Thymus (tissue), 11 donors: ENCODE results near the gene CTRL. TPM values are rescaled to one million over a fixed set of nuclear protein-coding genes. Genes with fewer than 3 reads are reported as not detected.
A peak's percentile ranks its signal among the peaks of the same experiment; 100 is the strongest.

Source experiments
- DNase-seq, 9 donors: peaks; one replicate each; pipeline ENCODE4 v3.0.0-alpha.2; 2013; ENCODE audit warnings: low spot score in 9 of 9, low read depth in 6 of 9, missing footprints in 1 of 9
- H3K27ac ChIP-seq, 2 donors: one replicate each; pipeline ENCODE4 v1.5.1; 2013; ENCODE audit warnings: control low read depth in 1 of 2, low read depth in 1 of 2, low read length in 1 of 2, mild to moderate bottlenecking in 1 of 2, moderate library complexity in 1 of 2
- H3K27me3 ChIP-seq, 2 donors: one replicate each; pipeline ENCODE4 v1.5.1; 2013; ENCODE audit warnings: low read length in 1 of 2; ENCODE audit not compliant: control insufficient read depth in 2 of 2, insufficient read depth in 1 of 2
- H3K36me3 ChIP-seq, 2 donors: one replicate each; pipeline ENCODE4 v1.5.1; 2013; ENCODE audit warnings: low read length in 1 of 2, mild to moderate bottlenecking in 1 of 2, moderate library complexity in 1 of 2; ENCODE audit not compliant: control insufficient read depth in 2 of 2, insufficient read depth in 2 of 2
- H3K4me1 ChIP-seq, 2 donors: one replicate each; pipeline ENCODE4 v1.5.1; 2013; ENCODE audit warnings: low read length in 2 of 2; ENCODE audit not compliant: control insufficient read depth in 2 of 2, insufficient read depth in 2 of 2
- H3K4me3 ChIP-seq, 2 donors: one replicate each; pipeline ENCODE4 v1.5.1; 2013; ENCODE audit warnings: low read length in 2 of 2, control low read depth in 1 of 2, mild to moderate bottlenecking in 1 of 2
- H3K9me3 ChIP-seq, 2 donors: one replicate each; pipeline ENCODE4 v1.5.1; 2013; ENCODE audit warnings: low read length in 1 of 2, mild to moderate bottlenecking in 1 of 2; ENCODE audit not compliant: control insufficient read depth in 2 of 2, insufficient read depth in 1 of 2
- WGBS: extraction: QIAGEN DNeasy Blood & Tissue Kit; methylation state at CpG from one replicate; pipeline ENCODE4 v1.1.7; 2013; 5-methylcytosine and 5-hydroxymethylcytosine counted together
- polyA plus RNA-seq: library from polyadenylated mRNA; stranded (reverse); fragments of 200-250 nt; gene quantifications from one replicate; pipeline ENCODE4 v1.2.3, GENCODE V29; 2013
- total RNA-seq: library from RNA; stranded (reverse); fragments of 120-200 nt; gene quantifications from one replicate; pipeline ENCODE4 v1.2.4, GENCODE V29; 2013
- donor health status: healthy.

CTRL gene
- total and polyA plus RNA-seq, 2 donors: 0.61 to 6.4 TPM

- Histone ChIP-seq H3K36me3 (peaks cover 35 to 36% of the 10 kb centered on the region in 2 donors), H3K9me3 (no peaks in the 10 kb centered on the region), H3K27ac (no peak overlapping the region), H3K4me3 (no peak overlapping the region), H3K27me3 (no peaks in the 10 kb centered on the region), H3K4me1 (no peaks in the 10 kb centered on the region)
- WGBS: 96% methylated on average over 3 of the region's 3 CpGs
- no peak for DNase-seq
Observed at GRCh38 chr16:67888331-67888730, 43.3 kb downstream of the CTRL start.

GRCh38 chr16:67886387-67886786 is 45.3 kb downstream of the CTRL start:
- no peak for DNase-seq
- WGBS: 97% methylated on average over 5 of the region's 5 CpGs
- Histone ChIP-seq H3K36me3 (peaks cover 54 to 55% of the 10 kb centered on the region in 2 donors), H3K4me3 (no peak overlapping the region), H3K9me3 (no peaks in the 10 kb centered on the region), H3K4me1 (no peaks in the 10 kb centered on the region), H3K27ac (peak overlapping the region in 1 of 2 donors; percentile 8), H3K27me3 (no peaks in the 10 kb centered on the region)

- H3K4me3 ChIP-seq: no peak overlapping the region
- H3K9me3 ChIP-seq: no peaks in the 10 kb centered on the region
- no peak for DNase-seq
- no peaks in the 10 kb centered on the region for H3K27me3 ChIP-seq
- peaks cover 58 to 59% of the 10 kb centered on the region in 2 donors for H3K36me3 ChIP-seq
- H3K4me1 ChIP-seq: no peaks in the 10 kb centered on the region
- 99% methylated on average over 19 of the region's 19 CpGs for WGBS
- H3K27ac ChIP-seq: no peak overlapping the region
Observed at GRCh38 chr16:67885976-67886375, 45.7 kb downstream of the CTRL start.

- WGBS: 97% methylated on average over 12 of the region's 12 CpGs
- Histone ChIP-seq H3K9me3 (no peaks in the 10 kb centered on the region), H3K27me3 (no peaks in the 10 kb centered on the region), H3K4me1 (no peaks in the 10 kb centered on the region), H3K4me3 (no peak overlapping the region), H3K27ac (no peak overlapping the region), H3K36me3 (peaks cover 62 to 64% of the 10 kb centered on the region in 2 donors)
- no peak for DNase-seq
Observed at GRCh38 chr16:67885545-67885944, 46.1 kb downstream of the CTRL start.

- Histone ChIP-seq H3K9me3 (peaks cover 0 to 1% of the 10 kb centered on the region in 2 donors), H3K27me3 (no peaks in the 10 kb centered on the region), H3K4me1 (no peaks in the 10 kb centered on the region), H3K4me3 (no peak within 1 kb of the TSS), H3K27ac (no peak within 1 kb of the TSS), H3K36me3 (peaks cover 71 to 72% of the 10 kb centered on the region in 2 donors)
- 90% methylated on average over 22 of the region's 22 CpGs for WGBS
- DNase-seq: no peak
Observed at GRCh38 chr16:67884684-67885083, 47.0 kb downstream of the CTRL start, which contains the start of gene NRN1L. Gene NRN1L, plus strand, starts transcription at chr16:67884885. Its CDS starts 19 bp downstream, at chr16:67884904.

GRCh38 chr16:67883872-67884261 is 47.8 kb downstream of the CTRL start:
- WGBS: 72% methylated on average over 11 of the region's 11 CpGs

GRCh38 chr16:67883146-67883871 is 48.4 kb downstream of the CTRL start:
- Histone ChIP-seq H3K9me3 (peaks cover 0 to 5% of the 10 kb centered on the region in 2 donors), H3K36me3 (peaks cover 85 to 86% of the 10 kb centered on the region in 2 donors), H3K27me3 (no peaks in the 10 kb centered on the region), H3K27ac (no peak overlapping the region), H3K4me1 (no peaks in the 10 kb centered on the region), H3K4me3 (no peak overlapping the region)
- DNase-seq: no peak
- 92% methylated on average over 6 of the region's 6 CpGs for WGBS

More at GRCh38 chr16:67883872-67884261, 47.8 kb downstream of the CTRL start:
- Histone ChIP-seq H3K27ac (no peak overlapping the region), H3K4me3 (no peak overlapping the region), H3K4me1 (no peaks in the 10 kb centered on the region), H3K9me3 (peaks cover 0 to 5% of the 10 kb centered on the region in 2 donors), H3K27me3 (no peaks in the 10 kb centered on the region), H3K36me3 (peaks cover 79 to 81% of the 10 kb centered on the region in 2 donors)
- peak in 3 of 9 donors; percentile 59 to 73 (median 66) for DNase-seq

GRCh38 chr16:67882374-67883145 is 49.1 kb downstream of the CTRL start:
- H3K4me3 ChIP-seq: no peak overlapping the region
- H3K27ac ChIP-seq: no peak overlapping the region
- no peaks in the 10 kb centered on the region for H3K4me1 ChIP-seq
- DNase-seq: no peak
- peaks cover 0 to 7% of the 10 kb centered on the region in 2 donors for H3K9me3 ChIP-seq
- peaks cover 92 to 94% of the 10 kb centered on the region in 2 donors for H3K36me3 ChIP-seq
- no peaks in the 10 kb centered on the region for H3K27me3 ChIP-seq
- 96% methylated on average over 18 of the region's 18 CpGs for WGBS

- WGBS: 98% methylated on average over 21 of the region's 21 CpGs
- Histone ChIP-seq H3K36me3 (peaks cover 98 to 100% of the 10 kb centered on the region in 2 donors), H3K4me1 (no peaks in the 10 kb centered on the region), H3K27ac (no peak overlapping the region), H3K27me3 (no peaks in the 10 kb centered on the region), H3K9me3 (peaks cover 0 to 9% of the 10 kb centered on the region in 2 donors), H3K4me3 (no peak overlapping the region)
- no peak for DNase-seq
Observed at GRCh38 chr16:67881621-67882161, 50.0 kb downstream of the CTRL start.
